ENCODE measurements around the gene C4orf54.

Gene C4orf54

GRCh38 chr4:99612704-99613103, 44.9 kb downstream of the C4orf54 start:
- no peaks in the 10 kb centered on the region for H3K79me2 ChIP-seq (ENCODE audit: low read length)
- no peaks in the 10 kb centered on the region for H3K9me3 ChIP-seq (replicated peaks; ENCODE audit: insufficient read depth, low read length)
- no peaks in the 10 kb centered on the region for H3K4me1 ChIP-seq (ENCODE audit: low read length)
- H3K27ac ChIP-seq (ENCODE audit: low read length): no peak overlapping the region
- no peak for TF ChIP-seq EZH2phosphoT487 (IDR thresholded peaks at IDR 0.05; ENCODE audit: low read length)
- TF ChIP-seq CTCF (IDR thresholded peaks at IDR 0.05; ENCODE audit: low read length): no peak
- TF ChIP-seq EZH2 (optimal IDR thresholded peaks at IDR 0.05; ENCODE audit: low read depth, low read length): no peak
- no peaks in the 10 kb centered on the region for H3K9me2 ChIP-seq (replicated peaks; ENCODE audit: insufficient read depth, low read length)
- no peak overlapping the region for H3K9ac ChIP-seq (ENCODE audit: low read length)
- H3K36me3 ChIP-seq (replicated peaks; ENCODE audit: insufficient read depth, low read length): no peaks in the 10 kb centered on the region
- no peak for DNase-seq
- H3F3A ChIP-seq (ENCODE audit: insufficient read depth, low read length): no peaks in the 10 kb centered on the region
- H3K4me3 ChIP-seq (ENCODE audit: low read length): no peak overlapping the region
- no peak overlapping the region for H3K4me2 ChIP-seq (ENCODE audit: low read depth, low read length)
- no peaks in the 10 kb centered on the region for H4K20me1 ChIP-seq (ENCODE audit: insufficient read depth, low read length)
- H2AFZ ChIP-seq (ENCODE audit: low read length): no peak overlapping the region
- H3K27me3 ChIP-seq (replicated peaks; ENCODE audit: insufficient read depth, low read length): no peaks in the 10 kb centered on the region

GRCh38 chr4:99612281-99612680, 45.3 kb downstream of the C4orf54 start:
- Histone ChIP-seq H3K27ac (ENCODE audit: low read length) (no peak overlapping the region), H3F3A (ENCODE audit: insufficient read depth, low read length) (no peaks in the 10 kb centered on the region), H3K79me2 (ENCODE audit: low read length) (no peaks in the 10 kb centered on the region), H3K4me2 (ENCODE audit: low read depth, low read length) (no peak overlapping the region), H3K4me1 (ENCODE audit: low read length) (no peaks in the 10 kb centered on the region), H3K9me2 (replicated peaks; ENCODE audit: insufficient read depth, low read length) (no peaks in the 10 kb centered on the region), H3K9ac (ENCODE audit: low read length) (no peak overlapping the region), H4K20me1 (ENCODE audit: insufficient read depth, low read length) (no peaks in the 10 kb centered on the region), H3K27me3 (replicated peaks; ENCODE audit: insufficient read depth, low read length) (no peaks in the 10 kb centered on the region), H3K9me3 (replicated peaks; ENCODE audit: insufficient read depth, low read length) (no peaks in the 10 kb centered on the region), H3K4me3 (ENCODE audit: low read length) (no peak overlapping the region), H2AFZ (ENCODE audit: low read length) (no peak overlapping the region), H3K36me3 (replicated peaks; ENCODE audit: insufficient read depth, low read length) (no peaks in the 10 kb centered on the region)
- DNase-seq: no peak
- TF ChIP-seq EZH2phosphoT487 (IDR thresholded peaks at IDR 0.05; ENCODE audit: low read length) (no peak), CTCF (IDR thresholded peaks at IDR 0.05; ENCODE audit: low read length) (no peak), EZH2 (optimal IDR thresholded peaks at IDR 0.05; ENCODE audit: low read depth, low read length) (no peak)

GRCh38 chr4:99610605-99611175, 46.9 kb downstream of the C4orf54 start:
- no peak overlapping the region for H3K4me3 ChIP-seq (ENCODE audit: low read length)
- no peaks in the 10 kb centered on the region for H3K36me3 ChIP-seq (replicated peaks; ENCODE audit: insufficient read depth, low read length)
- H3K79me2 ChIP-seq (ENCODE audit: low read length): no peaks in the 10 kb centered on the region
- H3K9me3 ChIP-seq (replicated peaks; ENCODE audit: insufficient read depth, low read length): no peaks in the 10 kb centered on the region
- H3K4me2 ChIP-seq (ENCODE audit: low read depth, low read length): no peak overlapping the region
- TF ChIP-seq EZH2phosphoT487 (IDR thresholded peaks at IDR 0.05; ENCODE audit: low read length): no peak
- TF ChIP-seq CTCF (IDR thresholded peaks at IDR 0.05; ENCODE audit: low read length): no peak
- no peak for TF ChIP-seq EZH2 (optimal IDR thresholded peaks at IDR 0.05; ENCODE audit: low read depth, low read length)
- no peaks in the 10 kb centered on the region for H3K9me2 ChIP-seq (replicated peaks; ENCODE audit: insufficient read depth, low read length)
- no peaks in the 10 kb centered on the region for H4K20me1 ChIP-seq (ENCODE audit: insufficient read depth, low read length)
- H3K9ac ChIP-seq (ENCODE audit: low read length): no peak overlapping the region
- no peaks in the 10 kb centered on the region for H3K27me3 ChIP-seq (replicated peaks; ENCODE audit: insufficient read depth, low read length)
- H3F3A ChIP-seq (ENCODE audit: insufficient read depth, low read length): no peaks in the 10 kb centered on the region
- no peaks in the 10 kb centered on the region for H3K4me1 ChIP-seq (ENCODE audit: low read length)
- no peak overlapping the region for H3K27ac ChIP-seq (ENCODE audit: low read length)
- no peak for DNase-seq
- H2AFZ ChIP-seq (ENCODE audit: low read length): no peak overlapping the region

Data from MM.1S (cell line).